ENCODE results near the gene ATP4B. TPM values are rescaled to one million over a fixed set of nuclear protein-coding genes. Genes with fewer than 3 reads are reported as not detected.

Gene ATP4B
- polyA plus RNA-seq, 2 of the 4 experiments (the other 2 are of a cell fraction), result not detected

GRCh38 chr13:113638806-113639205, 19.2 kb downstream of the ATP4B start:
- CTCF ChIA-PET, result interaction anchor here (1.2 kb wide), 1 partner anchor 12 kb away, joined by 3 read pairs; no protein-coding TSS in a partner anchor
- Histone ChIP-seq H3K9me3 (peaks cover 18% of the 10 kb centered on the region; the same call in 2 of the 3 replicates), H3K4me2 (no peak overlapping the region), H3K4me1 (no peaks in the 10 kb centered on the region), H3K27ac (no peak overlapping the region), H3K4me3 (no peak overlapping the region)
- DNase-seq (ENCODE audit: low read depth in 1 of 2, low spot score in 1 of 2) (no peak), ATAC-seq (no peak), FAIRE-seq (no peak)
- 90% methylated on average over 8 of the region's 8 CpGs for WGBS (ENCODE audit: missing lambda C conversion rate)
- TF ChIP-seq JUNB (IDR thresholded peaks at IDR 0.05) (no peak), EHF (CRISPR knock-in tag; IDR thresholded peaks at IDR 0.05) (no peak), HES2 (IDR thresholded peaks at IDR 0.05) (no peak), FOXS1 (CRISPR knock-in tag; IDR thresholded peaks at IDR 0.05) (no peak), POLR2AphosphoS2 (conservative IDR thresholded peaks at IDR 0.05; ENCODE audit: low read length) (no peak), CEBPB (IDR thresholded peaks at IDR 0.05) (no peak), MYC (IDR thresholded peaks at IDR 0.05; ENCODE audit: borderline replicate concordance, low read length) (no peak), ZSCAN20 (CRISPR knock-in tag; IDR thresholded peaks at IDR 0.05) (no peak), HOXB13 (CRISPR knock-in tag; IDR thresholded peaks at IDR 0.05; ENCODE audit: low read depth) (no peak), TFCP2L1 (CRISPR knock-in tag; IDR thresholded peaks at IDR 0.05) (no peak), RNF2 (IDR thresholded peaks at IDR 0.05; ENCODE audit: borderline replicate concordance, low read depth) (no peak), CBX8 (IDR thresholded peaks at IDR 0.05) (no peak), NPAS2 (CRISPR knock-in tag; IDR thresholded peaks at IDR 0.05; ENCODE audit: borderline replicate concordance) (no peak), POLR2A (IDR thresholded peaks at IDR 0.05; ENCODE audit: low read length) (no peak), ELK1 (IDR thresholded peaks at IDR 0.05; ENCODE audit: low read depth, low read length) (no peak), ZC3H11A (IDR thresholded peaks at IDR 0.05) (no peak), PHF8 (IDR thresholded peaks at IDR 0.05; ENCODE audit: borderline replicate concordance, low read depth) (no peak), MAZ (IDR thresholded peaks at IDR 0.05; ENCODE audit: borderline replicate concordance, low read depth, low read length) (no peak)
- POLR2A ChIA-PET, result no interaction called here

- Histone ChIP-seq H3K9me3 (peaks cover 18% of the 10 kb centered on the region; the same call in 2 of the 3 replicates), H3K4me1 (no peaks in the 10 kb centered on the region), H3K4me2 (no peak overlapping the region), H3K4me3 (no peak overlapping the region), H3K27ac (no peak overlapping the region)
- no peak for DNase-seq (ENCODE audit: low read depth in 1 of 2, low spot score in 1 of 2)
- ChIA-PET POLR2A (no interaction called here), CTCF (interaction anchor here (1.2 kb wide), 1 partner anchor 13 kb away, joined by 3 read pairs; no protein-coding TSS in a partner anchor)
- TF ChIP-seq HOXB5 (CRISPR knock-in tag; IDR thresholded peaks at IDR 0.05), result no peak
- TF ChIP-seq BCL3 (IDR thresholded peaks at IDR 0.05), result no peak
- TF ChIP-seq PHF8 (IDR thresholded peaks at IDR 0.05; ENCODE audit: borderline replicate concordance, low read depth), result no peak
- no peak for TF ChIP-seq KDM1A (IDR thresholded peaks at IDR 0.05; ENCODE audit: low read depth)
- no peak for TF ChIP-seq RFX5 (IDR thresholded peaks at IDR 0.05)
- TF ChIP-seq EHMT2 (IDR thresholded peaks at IDR 0.05; ENCODE audit: low read depth), result no peak
- TF ChIP-seq USF2 (IDR thresholded peaks at IDR 0.05), result no peak
- no peak for TF ChIP-seq CBX8 (IDR thresholded peaks at IDR 0.05)
- no peak for TF ChIP-seq CHD4 (IDR thresholded peaks at IDR 0.05; ENCODE audit: borderline replicate concordance)
- no peak for TF ChIP-seq HOXB13 (CRISPR knock-in tag; IDR thresholded peaks at IDR 0.05; ENCODE audit: low read depth)
- TF ChIP-seq MYC (IDR thresholded peaks at IDR 0.05; ENCODE audit: borderline replicate concordance, low read length), result no peak
- TF ChIP-seq ZSCAN20 (CRISPR knock-in tag; IDR thresholded peaks at IDR 0.05), result no peak
- no peak for TF ChIP-seq ESRRA (IDR thresholded peaks at IDR 0.05; ENCODE audit: borderline replicate concordance, low read length)
- WGBS (ENCODE audit: missing lambda C conversion rate), result 96% methylated on average over 37 of the region's 37 CpGs
- no peak for ATAC-seq
- FAIRE-seq, result no peak
Observed at GRCh38 chr13:113638173-113638746, 19.7 kb downstream of the ATP4B start.
